Esophagus muscularis mucosa (tissue), 4 donors: ENCODE measurements around the gene PLAC8L1. TPM values are rescaled to one million over a fixed set of nuclear protein-coding genes. Genes with fewer than 3 reads are reported as not detected.

Experiments used
- DNase-seq: peaks from one replicate; pipeline ENCODE4 v3.0.0-alpha.2; 2017; ENCODE audit errors: extremely low spot score
- H3K27ac ChIP-seq, 4 donors: fragments of 200-600 bp; sonication (generic); replicated peaks in 1 of 4; 1 replicate in 3 of 4; 2 replicates in 1 of 4; pipeline ENCODE4 v1.5.1; 2016 to 2019; ENCODE audit warnings: mild to moderate bottlenecking in 1 of 4
- H3K27me3 ChIP-seq, 4 donors: fragments of 200-600 bp; sonication (generic); one replicate each; pipeline versions ENCODE4 v1.5.1 to v1.6.0; 2016 to 2019
- H3K36me3 ChIP-seq, 4 donors: fragments of 200-600 bp; sonication (generic); one replicate each; pipeline ENCODE4 v1.5.1; 2016 to 2019
- H3K4me1 ChIP-seq, 4 donors: fragments of 200-600 bp; sonication (generic); one replicate each; pipeline ENCODE4 v1.5.1; 2016 to 2019
- H3K4me3 ChIP-seq, 4 donors: fragments of 200-600 bp; sonication (generic); 1 replicate in 2 of 4; 2 replicates in 2 of 4; pipeline ENCODE4 v1.5.1; 2016 to 2019; ENCODE audit warnings: mild to moderate bottlenecking in 4 of 4, moderate library complexity in 1 of 4
- H3K9me3 ChIP-seq, 4 donors: fragments of 200-600 bp; sonication (generic); 1 replicate in 3 of 4; 2 replicates in 1 of 4; pipeline ENCODE4 v1.5.1; 2016 to 2019
- CTCF ChIP-seq, 3 experiments: fragments of 200-600 bp in 2 of 3; fragments of 450-650 bp in 1 of 3; sonication (generic) in 2 of 3; IDR thresholded peaks; one replicate each; pipeline ENCODE4 v1.5.1; 2017 to 2019; ENCODE audit warnings: antibody characterized with exemption in 3 of 3, mild to moderate bottlenecking in 2 of 3, moderate library complexity in 1 of 3
- EP300 ChIP-seq: sonication (generic); formaldehyde crosslinking; IDR thresholded peaks from one replicate; pipeline ENCODE4 v1.6.1; 2017; ENCODE audit warnings: antibody characterized with exemption
- POLR2A ChIP-seq: fragments of 450-650 bp; IDR thresholded peaks from one replicate; pipeline ENCODE4 v1.6.1; 2017; ENCODE audit warnings: antibody characterized with exemption, moderate library complexity, mild to moderate bottlenecking, low read depth
- POLR2AphosphoS5 ChIP-seq, 2 donors: sonication (generic); formaldehyde crosslinking; IDR thresholded peaks; one replicate each; pipeline ENCODE4 v1.6.1; 2017; ENCODE audit warnings: antibody characterized with exemption in 2 of 2
- WGBS: methylation state at CpG from one replicate; pipeline ENCODE4 v1.1.5; 2018; 5-methylcytosine and 5-hydroxymethylcytosine counted together
- intact Hi-C: fragments of 100-400 bp; cut with DNase I; formaldehyde crosslinking; loops from one replicate; pipeline ENCODE4 v1.15.1; 2023
- total RNA-seq, 4 donors: library from RNA; depleted of rRNA; stranded (reverse); fragments of >200 nt; gene quantifications; one replicate each; pipeline versions ENCODE4 v1.1.0 to v1.2.1, GENCODE V29; 2016

The PLAC8L1 gene
- total RNA-seq, 4 donors from 2014 or later = not detected

GRCh38 chr5:146076455-146076854 lies 28.9 kb downstream of the PLAC8L1 start:
- H3K4me1 ChIP-seq = peaks cover 0 to 3% (median under 1%) of the 10 kb centered on the region in 4 donors
- 84% methylated on average over 4 of the region's 4 CpGs for WGBS
- no peaks in the 10 kb centered on the region for H3K9me3 ChIP-seq
- H3K27me3 ChIP-seq = peaks cover 0 to 13% (median 0%) of the 10 kb centered on the region in 4 donors
- no peak overlapping the region for H3K4me3 ChIP-seq
- TF ChIP-seq POLR2AphosphoS5 (IDR thresholded peaks at IDR 0.05) = no peak
- no peak for TF ChIP-seq POLR2A
- no peak for TF ChIP-seq EP300
- no peak for TF ChIP-seq CTCF (IDR thresholded peaks at IDR 0.05)
- H3K36me3 ChIP-seq = no peaks in the 10 kb centered on the region
- intact Hi-C loops = no loop called here
- DNase-seq = no peak
- no peak overlapping the region for H3K27ac ChIP-seq

- Histone ChIP-seq H3K9me3 (no peaks in the 10 kb centered on the region), H3K4me1 (peaks cover 0 to 3% (median 0%) of the 10 kb centered on the region in 4 donors), H3K36me3 (no peaks in the 10 kb centered on the region), H3K27ac (no peak overlapping the region), H3K4me3 (no peak overlapping the region), H3K27me3 (peaks cover 0 to 13% (median 0%) of the 10 kb centered on the region in 4 donors)
- DNase-seq = no peak
- intact Hi-C loops = no loop called here
- 64% methylated on average over 4 of the region's 4 CpGs for WGBS
- TF ChIP-seq CTCF (IDR thresholded peaks at IDR 0.05) (no peak), POLR2A (no peak), EP300 (no peak), POLR2AphosphoS5 (IDR thresholded peaks at IDR 0.05) (no peak)
Observed at GRCh38 chr5:146076028-146076427, 29.3 kb downstream of the PLAC8L1 start.

- Histone ChIP-seq H3K4me1 (peaks cover 0 to 9% (median 0%) of the 10 kb centered on the region in 4 donors), H3K4me3 (no peak overlapping the region), H3K27ac (no peak overlapping the region), H3K9me3 (no peaks in the 10 kb centered on the region), H3K36me3 (no peaks in the 10 kb centered on the region), H3K27me3 (peaks cover 0 to 13% (median 0%) of the 10 kb centered on the region in 4 donors)
- no peak for DNase-seq
- WGBS = 60% methylated on average over 9 of the region's 9 CpGs
- intact Hi-C loops = no loop called here
- TF ChIP-seq CTCF (IDR thresholded peaks at IDR 0.05) (no peak), EP300 (no peak), POLR2AphosphoS5 (IDR thresholded peaks at IDR 0.05) (no peak), POLR2A (no peak)
Observed at GRCh38 chr5:146073239-146073900, 32.0 kb downstream of the PLAC8L1 start.

GRCh38 chr5:146072595-146072994 lies 32.8 kb downstream of the PLAC8L1 start:
- WGBS = 91% methylated on average over 2 of the region's 2 CpGs
- DNase-seq = no peak
- Histone ChIP-seq H3K36me3 (no peaks in the 10 kb centered on the region), H3K27me3 (peaks cover 0 to 13% (median 0%) of the 10 kb centered on the region in 4 donors), H3K4me1 (peaks cover 0 to 9% (median 1%) of the 10 kb centered on the region in 4 donors), H3K27ac (no peak overlapping the region), H3K9me3 (no peaks in the 10 kb centered on the region), H3K4me3 (no peak overlapping the region)
- intact Hi-C loops = no loop called here
- TF ChIP-seq EP300 = no peak
- TF ChIP-seq CTCF (IDR thresholded peaks at IDR 0.05) = no peak
- no peak for TF ChIP-seq POLR2A
- TF ChIP-seq POLR2AphosphoS5 (IDR thresholded peaks at IDR 0.05) = no peak

- intact Hi-C loops = no loop called here
- no peak for DNase-seq
- H3K4me1 ChIP-seq = peaks cover 0 to 17% (median 1%) of the 10 kb centered on the region in 4 donors
- no peaks in the 10 kb centered on the region for H3K9me3 ChIP-seq
- H3K27ac ChIP-seq = no peak overlapping the region
- no peaks in the 10 kb centered on the region for H3K36me3 ChIP-seq
- WGBS = 47% methylated on average over 4 of the region's 4 CpGs
- H3K4me3 ChIP-seq = no peak overlapping the region
- peaks cover 0 to 4% (median 0%) of the 10 kb centered on the region in 4 donors for H3K27me3 ChIP-seq
- no peak for TF ChIP-seq POLR2AphosphoS5 (IDR thresholded peaks at IDR 0.05)
- no peak for TF ChIP-seq EP300
- no peak for TF ChIP-seq CTCF (IDR thresholded peaks at IDR 0.05)
Observed at GRCh38 chr5:146071171-146071570, 34.2 kb downstream of the PLAC8L1 start.
